Mesenchymal stem cell (in vitro differentiated cells and primary cell): ENCODE data around the gene ACBD4.

Experiments
- DNase-seq: peaks from one replicate; pipeline ENCODE4 v3.0.0-alpha.2; 2013
- H2AFZ ChIP-seq: one replicate; pipeline ENCODE4 v1.6.1; 2013; ENCODE audit warnings: low read depth, mild to moderate bottlenecking, control low read depth, inconsistent platforms, low read length, moderate library complexity
- H2AK5ac ChIP-seq: 2 replicates; pipeline ENCODE4 v1.6.1; 2013; ENCODE audit warnings: low read length, moderate library complexity, mild to moderate bottlenecking, inconsistent platforms; ENCODE audit not compliant: severe bottlenecking
- H2BK120ac ChIP-seq: one replicate; pipeline ENCODE4 v1.6.1; 2013; ENCODE audit warnings: low read depth, mild to moderate bottlenecking, inconsistent platforms, low read length, moderate library complexity
- H2BK12ac ChIP-seq, 2 experiments: one replicate each; pipeline ENCODE4 v1.6.1; 2013; ENCODE audit warnings: inconsistent platforms in 2 of 2, low read length in 2 of 2, mild to moderate bottlenecking in 2 of 2, moderate library complexity in 2 of 2, control low read depth in 1 of 2
- H2BK15ac ChIP-seq: one replicate; pipeline ENCODE4 v1.6.1; 2013; ENCODE audit warnings: mild to moderate bottlenecking, low read depth, inconsistent platforms; ENCODE audit not compliant: poor library complexity, severe bottlenecking
- H2BK5ac ChIP-seq: 2 replicates; pipeline ENCODE4 v1.6.1; 2013; ENCODE audit warnings: low read depth, mild to moderate bottlenecking, low read length, control low read depth, inconsistent platforms; ENCODE audit not compliant: poor library complexity, severe bottlenecking
- H3K14ac ChIP-seq, 2 experiments: one replicate each; pipeline ENCODE4 v1.6.1; 2013; ENCODE audit warnings: inconsistent platforms in 2 of 2, low read length in 2 of 2, control low read depth in 1 of 2, mild to moderate bottlenecking in 1 of 2, moderate library complexity in 1 of 2
- H3K18ac ChIP-seq, 2 experiments: one replicate each; pipeline ENCODE4 v1.6.1; 2013; ENCODE audit warnings: inconsistent platforms in 2 of 2, low read length in 2 of 2, control low read depth in 1 of 2, low read depth in 1 of 2, mild to moderate bottlenecking in 1 of 2
- H3K23ac ChIP-seq, 2 experiments: one replicate each; pipeline ENCODE4 v1.6.1; 2013; ENCODE audit warnings: inconsistent platforms in 2 of 2, low read length in 2 of 2, mild to moderate bottlenecking in 2 of 2, moderate library complexity in 2 of 2, control low read depth in 1 of 2
- H3K27ac ChIP-seq: 2 replicates; pipeline ENCODE4 v1.5.1; 2013; ENCODE audit warnings: mild to moderate bottlenecking, moderate library complexity, low read length, control low read depth, inconsistent platforms; ENCODE audit not compliant: poor library complexity, severe bottlenecking
- H3K27me3 ChIP-seq, 2 experiments: 2 replicates each; pipeline versions ENCODE4 v1.6.1 to v1.7.0; 2013; ENCODE audit warnings: low read length in 2 of 2, mild to moderate bottlenecking in 2 of 2, moderate library complexity in 2 of 2, control low read depth in 1 of 2, inconsistent platforms in 1 of 2; ENCODE audit not compliant: control insufficient read depth in 1 of 2, insufficient read depth in 1 of 2
- H3K36me3 ChIP-seq, 2 experiments: 2 replicates each; pipeline versions ENCODE4 v1.6.1 to v1.7.0; 2013; ENCODE audit warnings: low read length in 2 of 2, control low read depth in 1 of 2, inconsistent platforms in 1 of 2, low read depth in 1 of 2, mild to moderate bottlenecking in 1 of 2; ENCODE audit not compliant: insufficient read depth in 2 of 2, control insufficient read depth in 1 of 2
- H3K4ac ChIP-seq, 2 experiments: one replicate each; pipeline ENCODE4 v1.6.1; 2013; ENCODE audit warnings: inconsistent platforms in 2 of 2, low read length in 2 of 2, mild to moderate bottlenecking in 2 of 2, moderate library complexity in 2 of 2, control low read depth in 1 of 2, low read depth in 1 of 2
- H3K4me1 ChIP-seq: 2 replicates; pipeline ENCODE4 v1.6.1; 2013; ENCODE audit warnings: low read depth, low read length, control low read depth; ENCODE audit not compliant: control insufficient read depth, insufficient read depth
- H3K4me2 ChIP-seq: 2 replicates; pipeline ENCODE4 v1.6.1; 2013; ENCODE audit warnings: low read length, mild to moderate bottlenecking, inconsistent platforms; ENCODE audit not compliant: poor library complexity, severe bottlenecking
- H3K4me3 ChIP-seq, 2 experiments: 2 replicates each; pipeline versions ENCODE4 v1.5.1 to v1.7.0; 2013; ENCODE audit warnings: low read length in 2 of 2, mild to moderate bottlenecking in 2 of 2, control low read depth in 1 of 2, low read depth in 1 of 2; ENCODE audit not compliant: insufficient read depth in 1 of 2
- H3K79me1 ChIP-seq: replicated peaks from 2 replicates; pipeline ENCODE4 v1.6.1; 2013; ENCODE audit warnings: mild to moderate bottlenecking, control low read depth, low read length, inconsistent platforms; ENCODE audit not compliant: poor library complexity, severe bottlenecking
- H3K9ac ChIP-seq: 2 replicates; pipeline ENCODE4 v1.7.0; 2013; ENCODE audit warnings: mild to moderate bottlenecking, low read length, moderate library complexity
- H3K9me3 ChIP-seq: 2 replicates; pipeline ENCODE4 v1.7.0; 2013; ENCODE audit warnings: mild to moderate bottlenecking, low read length; ENCODE audit not compliant: control insufficient read depth
- H4K8ac ChIP-seq: one replicate; pipeline ENCODE4 v1.6.1; 2013; ENCODE audit warnings: inconsistent platforms, mild to moderate bottlenecking, low read length, moderate library complexity
- H4K91ac ChIP-seq: one replicate; pipeline ENCODE4 v1.6.1; 2013; ENCODE audit warnings: mild to moderate bottlenecking, low read length, inconsistent platforms
- WGBS: methylation state at CpG from one replicate; pipeline ENCODE4 v1.1.7; 2013; ENCODE audit warnings: mixed read lengths; 5-methylcytosine and 5-hydroxymethylcytosine counted together

ACBD4 gene

GRCh38 chr17:45137561-45138305 lies 2.2 kb downstream of the ACBD4 start:
- Histone ChIP-seq H4K8ac (no peak overlapping the region), H3K23ac (no peak overlapping the region), H3K14ac (no peak overlapping the region), H3K9me3 (no peaks in the 10 kb centered on the region), H2AFZ (no peak overlapping the region), H3K27me3 (no peaks in the 10 kb centered on the region), H2BK5ac (no peak overlapping the region), H3K4me3 (no peak overlapping the region), H3K27ac (no peak overlapping the region), H3K4ac (no peak overlapping the region), H2BK15ac (no peak overlapping the region), H3K4me2 (no peak overlapping the region), H3K18ac (no peak overlapping the region), H3K9ac (no peak overlapping the region), H3K79me1 (peaks cover 13% of the 10 kb centered on the region), H2BK12ac (no peak overlapping the region), H2AK5ac (no peak overlapping the region), H2BK120ac (no peak overlapping the region), H4K91ac (no peak overlapping the region), H3K36me3 (peaks cover 0 to 3% of the 10 kb centered on the region in 2 experiments), H3K4me1 (peaks cover 17% of the 10 kb centered on the region)
- WGBS, result 92% methylated on average over 10 of the region's 11 CpGs
- no peak for DNase-seq

DNA sequence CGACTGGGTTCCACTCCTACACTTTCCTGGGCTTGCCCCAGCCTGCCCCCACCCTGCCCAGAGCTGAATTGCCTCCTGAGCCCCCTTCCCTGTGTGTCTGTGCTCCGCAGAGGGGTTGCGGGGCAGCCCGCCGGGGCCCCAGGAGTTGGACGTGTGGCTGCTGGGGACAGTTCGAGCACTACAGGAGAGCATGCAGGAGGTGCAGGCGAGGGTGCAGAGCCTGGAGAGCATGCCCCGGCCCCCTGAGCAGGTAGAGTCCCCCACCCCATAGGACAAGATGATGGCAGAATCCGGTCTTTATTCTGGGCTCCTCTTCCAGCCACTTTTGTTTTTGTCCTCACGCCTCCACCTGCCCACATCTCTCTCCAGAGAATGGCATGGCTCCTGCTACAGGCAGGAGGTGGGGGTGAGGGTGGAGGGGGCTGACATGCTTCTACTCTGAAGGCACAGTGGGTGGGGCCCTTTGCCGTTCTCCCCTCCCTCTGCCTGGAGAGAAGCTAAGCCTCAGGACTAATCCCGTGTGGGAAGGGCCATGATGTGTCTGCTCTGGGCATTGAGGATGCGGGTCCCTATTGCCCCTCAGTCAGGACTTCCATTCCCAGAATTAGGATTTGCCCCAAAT lies 3.5 kb downstream of the ACBD4 start:
- Histone ChIP-seq H3K18ac (no peak overlapping the region), H2BK12ac (no peak overlapping the region), H2BK15ac (no peak overlapping the region), H2BK120ac (no peak overlapping the region), H3K79me1 (peaks cover 11% of the 10 kb centered on the region), H3K14ac (no peak overlapping the region), H4K91ac (no peak overlapping the region), H3K4me3 (no peak overlapping the region), H3K4ac (no peak overlapping the region), H3K27me3 (no peaks in the 10 kb centered on the region), H2BK5ac (no peak overlapping the region), H2AK5ac (no peak overlapping the region), H4K8ac (no peak overlapping the region), H3K36me3 (peaks cover 0 to 3% of the 10 kb centered on the region in 2 experiments), H2AFZ (no peak overlapping the region), H3K27ac (no peak overlapping the region), H3K4me1 (peaks cover 22% of the 10 kb centered on the region), H3K9ac (no peak overlapping the region), H3K4me2 (no peak overlapping the region), H3K9me3 (no peaks in the 10 kb centered on the region), H3K23ac (no peak overlapping the region)
- DNase-seq, result no peak
- WGBS, result 77% methylated on average over 11 of the region's 14 CpGs

DNA sequence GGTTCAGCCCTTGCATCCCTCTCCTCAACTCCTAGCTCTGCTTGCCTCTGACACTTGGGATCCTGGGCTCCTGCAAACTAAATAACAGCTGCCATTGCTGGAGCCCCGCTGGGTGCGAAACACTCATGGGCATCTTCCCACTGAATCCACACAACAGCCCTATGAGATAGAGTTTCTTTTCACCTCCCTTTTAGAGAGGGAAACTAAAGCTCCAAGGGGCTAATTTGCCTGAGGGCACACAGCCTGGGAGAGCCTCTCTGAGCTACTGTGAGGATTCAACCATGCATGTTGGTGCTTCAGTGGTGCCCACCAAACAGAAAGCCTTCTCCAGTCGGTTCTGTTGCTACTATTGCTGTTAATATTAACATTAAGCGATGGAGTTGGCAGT lies 4.0 kb downstream of the ACBD4 start:
- Histone ChIP-seq H3K4ac (no peak overlapping the region), H3K14ac (no peak overlapping the region), H2BK15ac (no peak overlapping the region), H2AFZ (no peak overlapping the region), H4K8ac (no peak overlapping the region), H4K91ac (no peak overlapping the region), H3K27ac (no peak overlapping the region), H2BK120ac (no peak overlapping the region), H2AK5ac (no peak overlapping the region), H2BK12ac (no peak overlapping the region), H3K4me2 (no peak overlapping the region), H3K18ac (no peak overlapping the region), H3K4me1 (peaks cover 27% of the 10 kb centered on the region), H2BK5ac (no peak overlapping the region), H3K23ac (no peak overlapping the region), H3K79me1 (peaks cover 14% of the 10 kb centered on the region), H3K27me3 (no peaks in the 10 kb centered on the region), H3K4me3 (no peak overlapping the region), H3K36me3 (peaks cover 0 to 6% of the 10 kb centered on the region in 2 experiments), H3K9me3 (no peaks in the 10 kb centered on the region), H3K9ac (no peak overlapping the region)
- no peak for DNase-seq
- over 99% methylated on average over 4 of the region's 4 CpGs for WGBS

GRCh38 chr17:45143094-45143670 lies 7.7 kb downstream of the ACBD4 start:
- WGBS, result 84% methylated on average over 13 of the region's 13 CpGs
- H3K36me3 ChIP-seq, result peaks cover 0 to 8% of the 10 kb centered on the region in 2 experiments
- no peak overlapping the region for H2BK12ac ChIP-seq

More at GRCh38 chr17:45143094-45143670, 7.7 kb downstream of the ACBD4 start:
- H3K9ac ChIP-seq, result peak overlapping the region; percentile 92
- H4K91ac ChIP-seq, result peak overlapping the region; percentile 44
- peak overlapping the region in 1 of 2 experiments; percentile 63 for H3K18ac ChIP-seq
- H3K9me3 ChIP-seq, result no peaks in the 10 kb centered on the region
- H3K23ac ChIP-seq, result no peak overlapping the region
- H3K4me2 ChIP-seq, result no peak overlapping the region
- no peak overlapping the region for H2AFZ ChIP-seq
- DNase-seq, result no peak
- H2BK120ac ChIP-seq, result no peak overlapping the region
- no peak overlapping the region for H2BK5ac ChIP-seq
- H3K79me1 ChIP-seq, result peaks cover 12% of the 10 kb centered on the region
- H3K27ac ChIP-seq, result no peak overlapping the region
- peak overlapping the region in 1 of 2 experiments; percentile 36 for H3K4ac ChIP-seq
- no peak overlapping the region for H2BK15ac ChIP-seq
- H2AK5ac ChIP-seq, result no peak overlapping the region
- H3K4me1 ChIP-seq, result peaks cover 28% of the 10 kb centered on the region
- no peak overlapping the region for H3K14ac ChIP-seq
- no peaks in the 10 kb centered on the region for H3K27me3 ChIP-seq
- peak overlapping the region in 1 of 2 experiments; percentile 70 for H3K4me3 ChIP-seq
- peak overlapping the region; percentile 58 for H4K8ac ChIP-seq
